Head of caudate nucleus (tissue), 42 donors: ENCODE measurements around the gene PRMT7.
A peak's percentile ranks its signal among the peaks of the same experiment; 100 is the strongest.

Experiments used
- DNase-seq, 42 donors: peaks; one replicate each; pipeline versions ENCODE4 v3.0.0 to v3.0.0-alpha.2; 2020 to 2021; ENCODE audit warnings: mixed read lengths in 7 of 42
- intact Hi-C: fragments of 100-400 bp; cut with DNase I; formaldehyde crosslinking; loops from one replicate; pipeline ENCODE4 v1.15.0; 2022

PRMT7 gene

GRCh38 chr16:68400924-68401460 lies 90.2 kb downstream of the PRMT7 start:
- intact Hi-C loops = no loop called here
- no peak for DNase-seq

GRCh38 chr16:68401871-68402747 lies 91.3 kb downstream of the PRMT7 start:
- intact Hi-C loops = no loop called here
- no peak for DNase-seq

GRCh38 chr16:68402748-68403040 lies 91.9 kb downstream of the PRMT7 start:
- DNase-seq = no peak
- intact Hi-C loops = no loop called here

- intact Hi-C loops = no loop called here
- no peak for DNase-seq
Observed at GRCh38 chr16:68403177-68403576, 92.4 kb downstream of the PRMT7 start.

GRCh38 chr16:68403704-68404103 lies 92.9 kb downstream of the PRMT7 start:
- DNase-seq = no peak
- intact Hi-C loops = no loop called here

- peak in 2 of 42 donors; percentile 43 to 45 for DNase-seq
- intact Hi-C loops = no loop called here
Observed at GRCh38 chr16:68404736-68405345, 94.0 kb downstream of the PRMT7 start.

GRCh38 chr16:68406458-68407152 lies 95.8 kb downstream of the PRMT7 start:
- peak in 11 of 42 donors; percentile 19 to 55 (median 33) for DNase-seq
- intact Hi-C loops = no loop called here
